GM12872 (cell line): Measurements from ENCODE around the gene LONRF2.

Experiments
- CTCF ChIP-seq: IDR thresholded peaks from 3 replicates; pipeline ENCODE4 v1.5.1; 2011; ENCODE audit warnings: low read depth, mild to moderate bottlenecking, low read length, moderate library complexity; ENCODE audit not compliant: insufficient read depth

The LONRF2 gene

GRCh38 chr2:100248971-100249370, 73.3 kb downstream of the LONRF2 start:
- no peak for TF ChIP-seq CTCF

GRCh38 chr2:100248044-100248330, 74.3 kb downstream of the LONRF2 start:
- TF ChIP-seq CTCF = no peak

- no peak for TF ChIP-seq CTCF
These were observed 74.9 kb downstream of the LONRF2 start for GRCh38 chr2:100247256-100248043.

GRCh38 chr2:100246163-100247145, 75.8 kb downstream of the LONRF2 start:
- TF ChIP-seq CTCF = peak; percentile 45; the same call in 2 of the 3 replicates

- no peak for TF ChIP-seq CTCF
These were observed 76.6 kb downstream of the LONRF2 start for GRCh38 chr2:100245681-100246080.

GRCh38 chr2:100244881-100245605, 77.3 kb downstream of the LONRF2 start:
- TF ChIP-seq CTCF = no peak

- no peak for TF ChIP-seq CTCF
These were observed 78.7 kb downstream of the LONRF2 start for GRCh38 chr2:100243631-100244030.
